CD4-positive, alpha-beta T cell treated with Interleukin-15 for 4 hours (primary cell): Measurements from ENCODE around the gene TYW3.
"Not testable (repeated sequence)": the region's sequence is repeated elsewhere in the genome, so short reads cannot be mapped to it uniquely, and the experiment has no call there.

Experiments
- DNase-seq: peaks from one replicate; pipeline ENCODE4 v3.0.0-alpha.2; 2020; ENCODE audit warnings: low spot score

TYW3 gene

DNA sequence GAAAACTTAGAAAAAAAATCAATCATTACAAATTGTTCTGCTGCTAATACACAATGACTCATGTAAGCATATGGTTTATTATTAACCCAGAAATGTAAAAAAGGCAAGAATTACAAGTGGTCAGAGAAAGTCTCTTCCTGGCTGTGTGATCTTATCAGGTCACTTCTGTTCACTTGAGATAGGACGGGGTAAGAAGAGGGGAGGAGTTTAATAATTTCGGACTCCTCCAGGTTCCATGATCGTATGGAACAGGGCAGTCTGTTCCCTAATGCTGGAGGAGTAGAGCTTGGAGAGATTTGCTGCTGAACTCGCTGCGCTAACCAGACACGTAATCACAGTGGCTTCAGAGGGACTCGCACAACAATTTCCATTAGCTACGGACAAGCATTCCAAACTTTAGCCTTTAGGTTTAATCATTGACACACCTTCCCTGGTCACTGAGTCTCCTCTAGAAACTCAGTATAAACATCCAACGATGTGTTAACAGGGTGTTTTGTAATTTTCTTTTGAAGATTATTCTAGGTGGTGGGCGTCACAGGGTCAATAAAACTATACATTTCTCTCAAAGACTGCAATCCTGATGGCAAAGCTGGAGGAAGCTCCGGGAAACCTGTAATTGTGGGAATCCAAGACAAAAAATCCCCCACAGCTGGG is 1.4 kb upstream of the TYW3 start:
- no peak for DNase-seq

DNA sequence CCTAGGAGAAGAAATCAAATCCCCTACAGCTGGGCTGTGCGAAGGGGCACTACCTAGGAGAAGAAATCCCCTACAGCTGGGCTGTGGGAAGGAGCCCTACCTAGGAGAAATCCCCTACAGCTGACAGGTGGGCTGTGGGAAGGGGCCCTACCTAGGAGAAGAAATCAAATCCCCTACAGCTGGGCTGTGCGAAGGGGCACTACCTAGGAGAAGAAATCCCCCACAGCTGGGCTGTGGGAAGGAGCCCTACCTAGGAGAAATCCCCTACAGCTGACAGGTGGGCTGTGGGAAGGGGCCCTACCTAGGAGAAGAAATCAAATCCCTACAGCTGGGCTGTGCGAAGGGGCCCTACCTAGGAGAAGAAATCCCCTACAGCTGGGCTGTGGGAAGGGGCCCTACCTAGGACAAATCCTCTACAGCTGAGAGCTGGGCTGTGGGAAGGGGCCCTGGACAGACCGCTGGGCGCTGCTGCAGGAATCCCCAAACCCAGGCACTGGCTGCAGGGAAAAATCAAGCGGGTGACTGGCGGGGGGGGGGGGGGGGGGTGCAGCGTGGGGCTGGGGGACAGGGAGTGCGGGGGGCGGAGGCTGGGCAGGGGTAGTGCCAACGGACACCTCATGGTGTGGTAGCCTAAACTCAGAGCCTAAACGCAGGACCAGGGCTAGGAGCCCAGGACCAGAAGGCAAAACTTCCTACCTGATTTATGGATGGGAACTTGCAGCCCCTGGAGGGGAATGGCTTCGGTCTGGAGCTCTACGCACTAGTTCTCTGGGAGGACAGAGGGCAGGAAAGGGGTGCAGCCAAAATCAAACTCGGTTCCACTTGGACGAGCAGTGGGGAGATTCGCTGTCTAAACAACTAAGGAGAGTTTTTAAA is 643 bp upstream of the TYW3 start:
- peak; percentile 2 for DNase-seq

DNA sequence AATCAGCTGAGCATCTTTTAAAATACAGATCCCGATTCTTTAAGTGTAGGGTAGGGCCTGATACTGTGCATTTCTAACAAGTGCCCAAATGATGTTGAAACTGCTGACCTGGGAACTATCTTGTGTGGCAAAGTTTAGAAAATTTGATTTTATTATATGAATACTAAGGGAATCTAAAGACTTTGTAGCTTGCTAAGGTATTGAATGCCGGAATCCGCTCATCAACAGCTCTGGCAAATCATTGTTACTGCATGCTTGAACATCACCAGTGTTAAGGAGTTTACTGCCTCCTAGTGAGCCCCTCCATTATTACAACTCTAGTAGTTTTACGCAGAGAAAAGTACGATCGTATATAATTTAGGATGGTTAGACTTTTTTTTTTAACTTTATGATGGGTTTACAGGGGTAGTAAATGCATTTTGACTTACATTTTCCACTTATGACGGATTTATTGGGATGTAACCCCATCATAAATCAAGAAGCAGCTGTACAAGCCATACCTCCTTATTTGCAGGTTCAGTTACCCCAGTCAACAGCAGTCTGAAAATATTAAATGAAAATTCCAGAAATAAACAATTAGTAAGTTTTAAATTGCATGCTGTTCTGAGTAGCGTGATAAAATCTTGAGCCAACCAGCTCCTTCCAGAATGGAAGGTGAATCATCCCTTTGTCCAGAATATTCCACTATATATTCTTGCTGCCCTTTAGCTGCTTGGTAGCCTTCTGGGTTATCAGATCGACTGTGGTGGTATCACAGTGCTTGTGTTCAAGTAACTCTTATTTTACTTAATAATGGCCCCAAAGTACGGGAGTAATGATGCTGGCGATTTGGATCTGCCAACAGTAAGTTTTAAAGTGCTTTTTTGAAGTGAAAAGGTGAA is 892 bp downstream of the TYW3 start:
- peak; percentile 74 for DNase-seq

DNA sequence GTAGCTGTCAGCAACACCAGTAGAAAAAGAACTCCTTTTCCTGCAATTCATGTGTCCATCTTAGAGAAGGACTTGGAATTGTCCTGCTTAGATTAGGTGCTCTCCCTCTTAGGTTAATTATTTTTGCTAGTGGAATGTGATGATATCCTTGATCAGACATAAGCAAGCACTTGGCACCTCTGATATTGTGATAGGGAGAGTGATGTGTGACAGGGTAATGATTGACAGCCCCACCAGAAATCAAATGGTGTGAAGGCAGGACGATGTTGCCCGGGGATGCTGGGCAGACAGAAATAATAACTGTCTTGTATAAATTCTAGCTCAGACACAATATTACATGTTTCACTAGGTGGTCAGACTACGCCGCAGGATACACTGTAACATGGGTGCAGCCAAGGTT is 4.4 kb downstream of the TYW3 start:
- DNase-seq, result no peak

DNA sequence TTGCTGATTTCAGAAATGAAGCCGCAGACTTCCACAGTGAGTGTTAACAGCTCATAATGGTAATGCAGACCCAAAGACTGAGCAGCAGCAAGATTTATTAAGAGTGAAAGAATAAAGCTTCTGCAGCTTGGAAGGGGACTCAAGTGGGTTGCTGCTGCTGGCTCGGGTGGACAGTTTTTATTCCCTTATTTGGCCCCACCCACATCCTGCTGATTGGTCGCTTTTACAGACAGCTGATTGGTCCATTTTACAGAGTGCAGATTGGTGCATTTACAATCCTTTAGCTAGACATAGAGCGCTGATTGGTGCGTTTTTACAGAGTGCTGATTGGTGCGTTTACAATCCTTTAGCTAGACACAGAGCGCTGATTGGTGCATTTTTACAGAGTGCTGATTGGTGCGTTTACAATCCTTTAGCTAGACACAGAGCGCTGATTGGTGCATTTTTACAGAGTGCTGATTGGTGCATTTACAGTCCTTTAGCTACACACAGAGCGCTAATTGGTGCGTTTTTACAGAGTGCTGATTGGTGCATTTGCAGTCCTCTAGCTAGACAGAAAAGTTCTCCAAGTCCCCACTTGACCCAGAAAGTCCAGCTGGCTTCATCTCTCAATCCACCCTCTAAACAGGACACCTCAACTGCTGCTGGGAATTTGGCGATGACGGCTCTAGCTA is 7.5 kb downstream of the TYW3 start:
- not testable (repeated sequence) for DNase-seq

DNA sequence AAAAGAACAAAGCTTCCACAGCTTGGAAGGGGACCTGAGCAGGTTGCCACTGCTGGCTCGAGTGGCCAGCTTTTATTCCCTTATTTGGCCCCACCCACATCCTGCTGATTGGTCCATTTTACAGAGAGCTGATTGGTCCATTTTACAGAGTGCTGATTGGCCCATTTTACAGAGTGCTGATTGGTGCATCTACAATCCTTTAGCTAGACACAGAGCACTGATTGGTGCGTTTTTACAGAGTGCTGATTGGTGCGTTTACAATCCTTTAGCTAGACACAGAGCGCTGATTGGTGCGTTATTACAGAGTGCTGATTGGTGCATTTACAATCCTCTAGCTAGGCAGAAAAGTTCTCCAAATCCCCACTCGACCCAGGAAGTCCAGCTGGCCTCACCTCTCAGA is 12.3 kb downstream of the TYW3 start:
- DNase-seq, result not testable (repeated sequence)

DNA sequence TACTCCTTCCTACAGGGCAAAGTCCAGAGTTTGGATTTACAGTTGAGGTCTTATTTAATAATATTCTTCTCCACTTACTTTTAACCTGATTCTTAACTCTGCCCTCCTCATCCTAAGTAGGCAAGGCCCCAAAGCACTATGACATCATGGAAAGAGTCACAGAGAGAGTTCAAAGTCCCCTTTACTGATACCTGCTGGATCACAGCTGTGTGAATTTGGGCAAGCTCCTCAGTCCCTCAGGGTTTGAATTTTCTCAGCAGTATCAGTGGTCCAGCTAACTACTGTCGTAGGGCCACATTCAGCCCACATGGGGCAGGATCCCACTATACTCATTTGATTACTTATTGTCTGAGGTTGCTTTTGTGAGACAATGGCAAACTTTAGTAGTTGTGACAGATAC is 16.0 kb downstream of the TYW3 start:
- no peak for DNase-seq

DNA sequence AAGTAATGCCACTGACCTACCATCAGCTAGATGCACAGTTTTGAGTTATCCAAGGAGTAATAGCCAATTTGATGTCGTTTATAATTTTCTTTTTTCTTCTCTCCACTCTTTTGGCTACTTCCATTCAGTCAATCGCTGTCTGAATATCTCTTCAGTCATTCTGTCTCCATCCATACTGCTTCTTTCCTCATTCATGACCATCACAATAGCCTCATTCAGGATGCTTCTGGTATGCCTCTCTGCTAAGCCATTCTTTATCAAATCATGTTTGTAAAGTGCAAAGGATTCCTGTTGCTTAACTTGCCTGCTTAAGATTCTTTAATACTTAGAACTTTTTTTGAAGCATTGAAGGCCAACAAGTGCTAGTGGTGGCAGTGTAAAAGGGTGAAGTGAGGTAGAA is 20.2 kb downstream of the TYW3 start:
- DNase-seq, result no peak

DNA sequence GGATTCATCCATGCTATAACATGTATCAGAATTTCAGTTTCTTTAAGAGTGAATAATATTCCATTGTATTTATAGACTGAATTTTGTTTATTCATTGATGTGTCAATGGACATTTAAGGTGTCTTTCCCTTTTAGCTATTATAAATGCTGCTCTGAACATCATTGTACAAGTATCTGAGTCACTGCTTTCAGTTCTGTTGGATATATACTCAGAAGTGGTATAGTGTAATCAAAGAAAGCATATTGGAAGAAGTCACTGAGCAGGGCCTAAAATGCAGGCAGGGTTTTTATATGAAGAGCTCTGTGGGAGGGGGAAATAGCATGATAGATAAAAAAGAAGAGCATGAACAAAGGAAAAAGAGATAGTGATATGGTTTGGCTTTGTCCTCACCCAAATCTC is 22.5 kb downstream of the TYW3 start:
- DNase-seq, result no peak

DNA sequence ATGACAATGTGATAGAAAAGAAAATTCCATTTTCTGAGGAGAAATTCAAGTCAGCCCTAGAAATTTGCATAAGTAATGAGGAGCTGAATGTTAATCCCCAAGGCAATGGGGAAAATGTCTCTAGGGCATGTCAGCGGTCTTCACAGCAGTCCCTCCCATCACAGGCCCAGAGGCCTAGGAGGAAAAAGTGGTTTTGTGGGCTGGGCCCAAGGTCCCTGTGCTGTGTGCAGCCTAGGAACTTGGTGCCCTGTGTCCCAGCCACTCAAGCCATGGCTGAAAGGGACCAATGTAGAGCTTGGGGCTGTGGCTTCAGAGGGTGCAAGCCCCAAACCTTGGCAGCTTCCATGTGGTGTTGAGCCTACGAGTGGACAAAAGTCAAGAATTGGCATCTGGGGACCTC is 23.7 kb downstream of the TYW3 start:
- DNase-seq, result not testable (repeated sequence)

DNA sequence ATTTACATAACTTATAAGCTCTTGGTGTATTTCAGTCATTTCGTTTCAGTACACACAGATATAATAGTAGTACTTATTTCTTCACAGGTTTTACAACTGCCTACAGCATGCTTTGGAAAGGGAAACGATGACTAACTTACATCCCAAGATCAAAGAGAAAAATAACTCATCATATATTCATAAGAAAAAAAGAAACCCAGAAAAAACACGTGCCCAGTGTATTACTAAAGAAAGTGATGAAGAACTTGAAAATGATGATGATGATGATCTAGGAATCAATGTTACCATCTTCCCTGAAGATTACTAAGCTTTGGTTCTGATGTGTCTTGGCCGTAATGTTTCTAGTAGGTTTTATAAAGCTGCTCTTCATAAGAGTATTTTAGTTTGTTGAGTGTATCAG is 30.9 kb downstream of the TYW3 start:
- DNase-seq, result no peak

DNA sequence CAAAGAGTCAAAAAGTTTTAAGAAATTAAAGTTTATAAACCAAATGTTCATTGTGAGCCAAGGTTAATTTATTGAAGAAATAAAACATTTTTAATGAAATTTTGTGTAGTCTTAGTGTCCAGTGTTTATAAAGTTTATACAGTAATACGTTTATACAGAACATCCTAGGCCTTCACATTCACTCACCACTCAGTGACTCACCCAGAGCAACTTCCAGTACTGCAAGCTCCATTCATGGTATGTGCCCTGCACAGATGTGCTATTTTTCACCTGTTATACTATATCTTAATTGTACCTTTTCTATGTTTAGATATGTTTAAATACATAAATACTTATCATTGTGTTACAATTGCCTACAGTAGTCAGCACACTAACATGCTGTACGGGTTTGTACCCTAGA is 33.6 kb downstream of the TYW3 start:
- DNase-seq, result no peak

DNA sequence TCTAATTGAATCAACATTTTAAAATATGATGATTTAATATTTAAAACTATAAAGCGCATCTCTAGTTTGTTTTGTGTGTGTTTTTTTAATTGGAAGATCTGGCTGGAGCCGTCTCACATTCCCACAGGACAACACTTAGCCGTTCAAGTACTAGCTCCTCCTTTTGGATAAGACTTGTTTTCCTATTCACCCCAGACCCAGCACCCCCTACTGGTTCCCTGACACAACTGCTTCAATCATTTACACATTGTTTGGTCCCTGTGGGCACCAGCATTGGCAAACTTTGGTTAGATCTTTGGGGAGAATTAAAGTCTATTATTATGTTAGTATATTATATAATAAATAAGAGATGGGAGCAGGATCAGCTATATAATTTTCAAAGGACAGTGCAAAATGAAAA is 34.5 kb downstream of the TYW3 start:
- DNase-seq, result no peak

DNA sequence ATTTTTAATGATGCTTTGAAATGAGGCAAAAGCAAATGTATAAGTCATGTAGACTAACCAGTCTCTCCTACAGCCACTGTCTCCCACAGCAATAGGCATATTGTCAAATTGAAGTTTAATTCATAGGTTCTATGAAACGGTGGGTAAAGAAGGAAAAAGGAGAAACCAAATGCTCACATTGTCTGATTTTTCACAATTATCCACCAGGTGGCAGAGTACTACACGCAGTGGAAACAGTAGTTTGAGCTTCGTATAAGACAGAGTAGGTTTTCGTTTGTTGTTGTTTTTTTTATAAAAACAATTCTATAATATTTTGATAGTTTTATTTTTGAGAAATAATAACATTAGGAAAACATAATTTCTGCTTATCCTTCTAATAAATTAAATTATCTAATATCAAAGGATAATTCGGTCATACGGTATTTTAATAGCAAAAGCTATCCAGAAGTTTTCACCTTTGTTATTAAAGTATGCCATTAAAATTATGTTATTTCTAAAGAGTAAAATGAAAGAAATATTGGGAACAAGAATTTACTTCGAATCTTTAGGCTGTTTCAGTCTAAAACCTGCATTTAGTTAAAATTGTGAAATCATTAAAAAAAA is 39.1 kb downstream of the TYW3 start:
- peak; percentile 22 for DNase-seq

DNA sequence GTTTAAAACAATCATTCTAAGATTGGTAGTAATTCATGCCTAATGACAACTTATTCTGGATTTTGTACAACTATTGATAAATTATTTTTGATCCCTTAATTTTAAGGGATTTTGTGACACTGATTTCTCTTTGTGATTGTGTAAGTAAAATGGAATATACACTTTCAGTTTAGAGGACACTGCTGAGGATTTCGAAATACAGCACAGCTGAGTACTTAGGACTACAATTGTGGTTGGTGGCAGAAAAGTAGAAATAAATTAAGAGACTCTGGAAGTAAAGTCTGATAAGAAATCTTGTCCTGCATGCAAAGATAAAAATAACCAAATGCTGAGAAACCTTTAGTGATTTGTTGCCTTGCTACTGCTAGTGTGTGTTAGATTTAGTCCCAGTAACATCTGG is 40.0 kb downstream of the TYW3 start:
- no peak for DNase-seq

DNA sequence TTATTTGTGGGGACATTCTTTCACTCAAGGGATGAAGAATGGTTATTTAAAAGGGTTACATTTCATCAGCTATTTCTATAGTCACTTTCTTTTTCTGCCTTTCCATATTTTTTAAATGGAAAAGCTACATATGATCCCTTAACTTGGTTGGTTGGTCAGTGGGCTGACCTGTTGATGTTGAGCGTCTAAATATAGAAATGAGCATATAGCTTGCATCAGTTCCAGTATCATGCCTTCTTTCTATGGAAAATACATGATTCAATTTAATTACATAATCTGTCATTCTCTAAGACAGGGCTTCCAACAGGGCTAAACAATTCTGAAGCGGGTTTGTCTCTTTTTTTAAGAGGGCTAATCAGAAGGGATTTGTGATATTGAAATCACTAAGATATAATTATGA is 40.6 kb downstream of the TYW3 start:
- no peak for DNase-seq

DNA sequence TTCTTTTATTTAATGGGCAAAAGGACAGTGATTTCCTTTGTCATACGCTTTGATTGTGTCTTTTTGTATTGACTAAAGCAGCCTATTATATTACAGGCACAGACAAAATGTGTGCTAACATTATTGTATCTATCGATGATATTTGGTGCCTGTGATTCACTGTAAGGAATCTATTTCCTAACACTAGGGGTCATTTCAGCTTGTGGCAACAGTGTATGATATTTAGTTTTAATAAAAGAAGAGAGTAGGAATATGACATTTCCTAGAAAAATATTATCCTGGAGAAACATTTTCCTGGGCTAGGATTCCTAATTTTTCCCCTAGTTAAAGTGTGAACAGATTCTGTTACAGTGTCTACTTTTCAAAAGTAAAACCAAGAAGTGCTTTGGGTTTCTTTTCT is 42.8 kb downstream of the TYW3 start:
- no peak for DNase-seq

DNA sequence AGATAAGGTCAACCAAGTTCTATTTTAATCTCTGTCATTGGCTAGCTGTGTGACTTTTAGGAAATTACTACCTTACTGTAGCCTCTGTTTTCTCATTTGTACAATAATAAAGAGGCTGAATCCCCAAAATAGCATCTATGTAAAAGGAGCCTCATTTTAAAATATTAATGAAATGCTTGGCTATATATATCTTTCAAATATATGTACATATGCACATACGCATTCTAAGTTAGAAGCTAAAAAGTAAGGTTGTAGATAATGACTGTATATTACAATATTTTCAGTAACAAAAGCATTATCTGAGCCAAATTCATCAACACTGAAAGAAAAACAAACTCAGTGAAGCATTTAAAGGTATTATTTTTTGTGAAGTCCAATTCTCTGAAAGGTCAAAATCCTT is 44.6 kb downstream of the TYW3 start:
- DNase-seq, result no peak

DNA sequence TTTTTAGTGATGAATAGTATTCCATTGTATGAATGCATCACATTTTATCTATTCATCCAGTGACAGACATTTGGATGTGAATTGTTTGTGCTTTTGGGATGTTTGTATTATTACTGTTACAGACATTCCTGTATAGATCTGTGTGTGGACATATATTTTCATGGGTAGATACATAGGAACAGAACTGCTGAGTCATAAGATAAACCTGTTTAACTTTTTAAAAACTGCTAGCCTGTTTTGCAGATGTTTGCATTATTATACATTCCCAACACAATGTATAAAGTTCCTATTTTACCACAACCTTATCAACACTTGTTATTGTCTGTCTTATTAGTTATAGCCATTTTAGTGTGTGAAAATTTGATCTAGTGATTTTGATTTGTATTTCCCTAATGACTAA is 46.8 kb downstream of the TYW3 start:
- DNase-seq, result no peak

DNA sequence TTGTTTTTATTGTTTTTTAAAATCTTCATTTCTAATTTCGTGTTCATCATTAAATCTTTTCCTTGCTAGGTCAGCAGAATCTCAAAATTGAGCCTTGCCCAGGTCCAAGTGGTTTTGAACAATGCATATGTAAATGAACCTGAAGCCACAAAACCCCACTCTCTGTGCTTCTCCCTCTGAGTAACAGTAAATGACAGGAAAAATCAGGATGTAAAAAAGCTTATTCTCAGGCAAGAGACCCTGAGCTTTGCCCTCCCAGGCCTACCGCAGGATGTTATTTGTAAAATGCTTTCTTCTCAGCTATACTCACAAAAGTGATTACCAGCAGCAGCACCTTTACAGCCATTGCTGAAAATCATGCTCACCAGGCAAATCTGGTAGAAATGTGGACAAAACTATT is 47.6 kb downstream of the TYW3 start:
- no peak for DNase-seq

DNA sequence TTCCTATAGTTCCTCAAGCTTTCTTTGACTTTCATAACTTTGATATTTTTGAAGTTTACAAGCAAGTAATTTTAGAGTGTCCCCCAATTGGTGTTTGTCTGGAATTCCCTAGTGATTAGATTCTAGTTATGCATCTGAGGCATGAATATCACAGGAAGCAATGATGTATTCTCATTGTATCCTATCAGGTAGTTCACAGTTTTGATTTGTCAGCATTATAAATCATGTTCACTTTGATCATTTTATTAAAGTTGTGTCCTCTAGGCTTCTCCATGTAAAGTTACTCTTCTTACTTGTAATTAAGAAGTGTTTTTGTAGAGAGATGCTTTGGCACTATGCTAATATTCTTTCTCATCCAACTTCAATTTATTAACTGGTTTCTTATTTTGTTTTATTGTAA is 53.0 kb downstream of the TYW3 start:
- DNase-seq, result no peak

DNA sequence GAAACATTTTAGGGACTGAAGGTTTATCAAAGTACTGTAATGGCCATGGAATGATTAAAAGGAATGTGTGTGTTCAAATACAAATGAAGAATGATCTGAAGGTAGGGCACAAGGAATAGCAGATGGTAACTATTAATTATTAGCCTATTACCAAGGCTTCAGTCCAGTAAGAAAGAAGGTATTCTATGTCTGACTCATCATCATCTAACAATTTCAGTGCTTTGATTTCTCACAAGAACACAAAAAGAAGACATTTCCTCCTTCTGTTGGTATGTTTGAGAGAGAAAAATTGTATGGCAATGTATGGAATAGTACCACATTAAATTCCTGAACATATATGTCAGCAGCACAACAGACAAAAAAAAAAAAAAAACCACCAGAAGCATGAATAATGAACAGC is 57.5 kb downstream of the TYW3 start:
- no peak for DNase-seq
